OCI-LY1 (cell line): ENCODE data around the gene ITSN2.

Experiments
- H2AFZ ChIP-seq: fragments of 200-600 bp; sonication (generic), shearing (Covaris generic); 2 replicates; pipeline ENCODE4 v1.6.0; 2014; ENCODE audit warnings: antibody characterized with exemption, mild to moderate bottlenecking, low read length
- H3F3A ChIP-seq: fragments of 200-600 bp; sonication (generic), shearing (Covaris generic); 2 replicates; pipeline ENCODE4 v1.6.0; 2014; ENCODE audit warnings: mild to moderate bottlenecking, antibody characterized with exemption, low read length, moderate library complexity; ENCODE audit not compliant: insufficient read depth
- H3K27ac ChIP-seq: fragments of 200-600 bp; sonication (generic); 2 replicates; pipeline ENCODE4 v1.5.1; 2014; ENCODE audit warnings: low read length, mixed run types, mild to moderate bottlenecking, low read depth; ENCODE audit not compliant: poor library complexity, severe bottlenecking
- H3K27me3 ChIP-seq: fragments of 200-600 bp; sonication (generic); 2 replicates; pipeline ENCODE4 v1.6.0; 2014; ENCODE audit warnings: antibody characterized with exemption, mild to moderate bottlenecking, low read length, moderate library complexity; ENCODE audit not compliant: insufficient read depth
- H3K36me3 ChIP-seq: fragments of 200-600 bp; sonication (generic); 2 replicates; pipeline ENCODE4 v1.6.1; 2014; ENCODE audit warnings: mild to moderate bottlenecking, antibody characterized with exemption, low read length, moderate library complexity, mixed read lengths; ENCODE audit not compliant: insufficient read depth
- H3K4me1 ChIP-seq: fragments of 200-600 bp; sonication (generic); 2 replicates; pipeline ENCODE4 v1.5.1; 2014; ENCODE audit warnings: mild to moderate bottlenecking, low read length, moderate library complexity; ENCODE audit not compliant: insufficient read depth, severe bottlenecking
- H3K4me2 ChIP-seq: fragments of 200-600 bp; sonication (generic), shearing (Covaris generic); 2 replicates; pipeline ENCODE4 v1.6.1; 2014; ENCODE audit warnings: low read length
- H3K4me3 ChIP-seq: fragments of 200-600 bp; sonication (generic); 2 replicates; pipeline ENCODE4 v1.5.1; 2014; ENCODE audit warnings: low read length, low read depth, mild to moderate bottlenecking, mixed read lengths; ENCODE audit not compliant: poor library complexity, severe bottlenecking
- H3K79me2 ChIP-seq: fragments of 200-600 bp; shearing (Covaris generic); 2 replicates; pipeline ENCODE4 v1.6.1; 2016; ENCODE audit warnings: mixed run types, low read length, mixed read lengths; ENCODE audit not compliant: insufficient read depth
- H3K9ac ChIP-seq: fragments of 200-600 bp; sonication (generic), shearing (Covaris generic); 2 replicates; pipeline ENCODE4 v1.6.1; 2014; ENCODE audit warnings: mild to moderate bottlenecking, low read length, mixed read lengths
- H3K9me2 ChIP-seq: fragments of 200-600 bp; sonication (generic), shearing (Covaris generic); 2 replicates; pipeline ENCODE4 v1.6.1; 2014; ENCODE audit warnings: low read depth, mild to moderate bottlenecking, low read length, mixed read lengths
- H3K9me3 ChIP-seq: fragments of 200-600 bp; shearing (Covaris generic); 2 replicates; pipeline ENCODE4 v1.6.1; 2014; ENCODE audit warnings: low read length, mixed read lengths
- H4K20me1 ChIP-seq: fragments of 200-600 bp; sonication (generic), shearing (Covaris generic); 2 replicates; pipeline ENCODE4 v1.6.0; 2016; ENCODE audit warnings: mild to moderate bottlenecking, low read length; ENCODE audit not compliant: insufficient read depth
- EZH2 ChIP-seq: fragments of 200-600 bp; sonication (generic), shearing (Covaris generic); IDR thresholded peaks from 2 replicates; pipeline ENCODE4 v1.8.0; 2017; ENCODE audit warnings: borderline replicate concordance, mixed run types, mild to moderate bottlenecking, antibody characterized with exemption, low read length, moderate library complexity, mixed read lengths
- TF ChIP-seq, protein P1 (sequence below): fragments of 200-600 bp; sonication (generic), shearing (Covaris generic); IDR thresholded peaks from 2 replicates; pipeline ENCODE4 v1.5.1; 2017; ENCODE audit warnings: mild to moderate bottlenecking, antibody characterized with exemption, low read length, moderate library complexity, mixed read lengths

ITSN2 gene

DNA sequence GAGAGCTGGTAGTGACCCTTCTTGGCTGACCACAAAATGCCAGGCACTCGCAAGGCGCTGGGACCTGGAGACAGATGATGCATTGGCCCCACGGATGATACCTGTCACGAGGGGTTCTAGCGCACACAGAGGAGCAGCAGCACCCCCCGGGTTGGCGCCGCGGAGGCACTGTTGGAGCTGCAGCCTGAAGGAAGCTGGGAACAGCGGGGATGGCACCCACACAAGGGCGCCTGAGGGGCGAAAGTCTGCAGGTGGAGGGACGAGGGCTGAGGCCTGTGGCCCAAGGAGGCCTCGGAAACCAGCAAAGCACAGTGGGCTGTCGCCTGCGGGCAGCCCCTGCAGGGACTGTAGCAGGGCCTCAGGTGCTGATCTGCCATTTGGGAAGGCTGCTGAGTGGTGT lies 151.8 kb downstream of the ITSN2 start:
- Histone ChIP-seq H3K79me2 (no peaks in the 10 kb centered on the region), H3K4me1 (no peaks in the 10 kb centered on the region), H3K27ac (no peak overlapping the region), H3K9me3 (no peaks in the 10 kb centered on the region), H3K27me3 (no peaks in the 10 kb centered on the region), H4K20me1 (no peaks in the 10 kb centered on the region), H3K9ac (no peak overlapping the region), H2AFZ (no peak overlapping the region), H3K9me2 (no peaks in the 10 kb centered on the region), H3K4me3 (no peak overlapping the region), H3K4me2 (no peak overlapping the region), H3K36me3 (peaks cover 83% of the 10 kb centered on the region), H3F3A (no peaks in the 10 kb centered on the region)
- TF ChIP-seq EZH2, result no peak

DNA sequence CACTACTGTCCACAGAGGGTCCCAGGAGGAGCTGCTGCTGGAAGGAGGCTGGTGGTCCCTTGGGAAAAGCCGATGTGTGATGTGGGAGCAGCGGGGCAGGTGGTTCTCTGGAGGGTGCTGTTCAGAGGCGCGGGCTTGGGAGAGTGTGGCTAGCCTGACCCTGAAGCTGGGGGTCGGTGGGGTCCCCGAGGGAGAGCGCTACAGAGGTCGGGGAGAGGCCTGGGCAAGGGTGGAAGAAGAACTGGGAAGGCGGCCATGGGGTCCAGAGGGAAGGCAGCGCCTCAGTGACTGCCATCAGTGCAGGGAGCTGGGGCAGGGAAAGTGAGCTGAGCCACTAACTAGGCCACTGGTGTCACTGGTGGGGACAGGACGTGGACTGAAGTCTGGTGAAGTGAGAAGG lies 153.0 kb downstream of the ITSN2 start:
- no peak overlapping the region for H3K4me2 ChIP-seq
- no peak overlapping the region for H3K9ac ChIP-seq
- no peak overlapping the region for H3K27ac ChIP-seq
- H4K20me1 ChIP-seq, result no peaks in the 10 kb centered on the region
- H3K27me3 ChIP-seq, result no peaks in the 10 kb centered on the region
- no peak overlapping the region for H3K4me3 ChIP-seq
- H2AFZ ChIP-seq, result no peak overlapping the region
- TF ChIP-seq, protein P1, sequence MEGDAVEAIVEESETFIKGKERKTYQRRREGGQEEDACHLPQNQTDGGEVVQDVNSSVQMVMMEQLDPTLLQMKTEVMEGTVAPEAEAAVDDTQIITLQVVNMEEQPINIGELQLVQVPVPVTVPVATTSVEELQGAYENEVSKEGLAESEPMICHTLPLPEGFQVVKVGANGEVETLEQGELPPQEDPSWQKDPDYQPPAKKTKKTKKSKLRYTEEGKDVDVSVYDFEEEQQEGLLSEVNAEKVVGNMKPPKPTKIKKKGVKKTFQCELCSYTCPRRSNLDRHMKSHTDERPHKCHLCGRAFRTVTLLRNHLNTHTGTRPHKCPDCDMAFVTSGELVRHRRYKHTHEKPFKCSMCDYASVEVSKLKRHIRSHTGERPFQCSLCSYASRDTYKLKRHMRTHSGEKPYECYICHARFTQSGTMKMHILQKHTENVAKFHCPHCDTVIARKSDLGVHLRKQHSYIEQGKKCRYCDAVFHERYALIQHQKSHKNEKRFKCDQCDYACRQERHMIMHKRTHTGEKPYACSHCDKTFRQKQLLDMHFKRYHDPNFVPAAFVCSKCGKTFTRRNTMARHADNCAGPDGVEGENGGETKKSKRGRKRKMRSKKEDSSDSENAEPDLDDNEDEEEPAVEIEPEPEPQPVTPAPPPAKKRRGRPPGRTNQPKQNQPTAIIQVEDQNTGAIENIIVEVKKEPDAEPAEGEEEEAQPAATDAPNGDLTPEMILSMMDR, result no peak
- no peak for TF ChIP-seq EZH2
- no peaks in the 10 kb centered on the region for H3F3A ChIP-seq
- no peaks in the 10 kb centered on the region for H3K9me3 ChIP-seq
- no peaks in the 10 kb centered on the region for H3K9me2 ChIP-seq
- H3K79me2 ChIP-seq, result no peaks in the 10 kb centered on the region
- peaks cover 80% of the 10 kb centered on the region for H3K36me3 ChIP-seq
- H3K4me1 ChIP-seq, result no peaks in the 10 kb centered on the region

DNA sequence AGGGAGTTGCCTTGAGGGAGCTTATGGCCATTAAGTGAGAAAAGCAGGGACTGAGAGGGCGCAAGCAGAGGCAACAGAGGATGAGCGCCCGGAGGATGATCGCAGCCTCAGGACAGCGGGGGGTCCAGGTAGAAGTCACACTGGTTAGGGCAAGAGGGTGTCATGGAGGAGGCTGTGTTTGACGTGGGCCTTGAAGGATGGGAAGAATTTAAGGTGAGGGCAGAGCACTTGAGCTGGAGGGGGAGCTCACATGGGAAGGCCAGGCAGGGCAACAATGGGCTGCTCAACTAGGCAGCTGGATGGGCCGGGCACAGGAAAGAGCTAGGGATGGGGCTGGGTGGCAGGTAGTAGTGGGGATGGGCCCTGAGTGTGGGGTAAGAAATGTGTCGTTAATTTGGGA lies 153.6 kb downstream of the ITSN2 start:
- H3K27me3 ChIP-seq, result no peaks in the 10 kb centered on the region
- no peak overlapping the region for H3K9ac ChIP-seq
- H3K9me3 ChIP-seq, result no peaks in the 10 kb centered on the region
- H3K4me3 ChIP-seq, result no peak overlapping the region
- no peaks in the 10 kb centered on the region for H3K79me2 ChIP-seq
- H3F3A ChIP-seq, result no peaks in the 10 kb centered on the region
- TF ChIP-seq, protein P1, result no peak
- TF ChIP-seq EZH2, result no peak
- H3K4me1 ChIP-seq, result no peaks in the 10 kb centered on the region
- no peaks in the 10 kb centered on the region for H3K9me2 ChIP-seq
- peaks cover 74% of the 10 kb centered on the region for H3K36me3 ChIP-seq
- no peaks in the 10 kb centered on the region for H4K20me1 ChIP-seq
- H3K4me2 ChIP-seq, result no peak overlapping the region
- no peak overlapping the region for H2AFZ ChIP-seq
- H3K27ac ChIP-seq, result no peak overlapping the region

DNA sequence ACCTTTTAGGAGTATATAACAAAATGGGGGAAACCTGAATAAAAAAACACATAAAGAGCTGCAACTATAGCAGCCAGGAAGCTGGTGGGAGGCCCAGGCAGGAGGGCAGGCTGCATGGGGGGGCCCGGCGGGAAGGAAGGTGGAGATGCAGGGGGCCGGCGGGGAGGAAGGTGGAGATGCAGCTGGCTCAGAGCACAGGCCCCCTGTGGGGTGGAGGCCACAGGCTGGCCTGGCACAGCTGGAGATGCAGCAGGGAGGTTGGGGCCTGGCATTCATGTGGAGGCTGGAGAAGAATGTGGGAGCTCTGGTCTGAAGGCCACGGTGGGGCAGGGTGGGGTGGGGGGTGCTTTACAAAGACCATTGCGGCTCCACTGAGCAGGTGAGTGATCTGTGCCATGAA lies 154.1 kb downstream of the ITSN2 start:
- Histone ChIP-seq H3K9ac (no peak overlapping the region), H3K9me2 (no peaks in the 10 kb centered on the region), H3K9me3 (no peaks in the 10 kb centered on the region)

More for the DNA sequence above, 154.1 kb downstream of the ITSN2 start:
- H3F3A ChIP-seq, result no peaks in the 10 kb centered on the region
- no peak overlapping the region for H2AFZ ChIP-seq
- no peak overlapping the region for H3K4me3 ChIP-seq
- no peak for TF ChIP-seq EZH2
- no peaks in the 10 kb centered on the region for H3K27me3 ChIP-seq
- no peak overlapping the region for H3K4me2 ChIP-seq
- peaks cover 70% of the 10 kb centered on the region for H3K36me3 ChIP-seq
- no peaks in the 10 kb centered on the region for H3K79me2 ChIP-seq
- H3K4me1 ChIP-seq, result no peaks in the 10 kb centered on the region
- H3K27ac ChIP-seq, result no peak overlapping the region
- no peaks in the 10 kb centered on the region for H4K20me1 ChIP-seq
